A673 (cell line): ENCODE data around the gene TOR2A. TPM values are rescaled to one million over a fixed set of nuclear protein-coding genes. Genes with fewer than 3 reads are reported as not detected.

ENCODE experiments used
- BruUV-seq: library from RNA; stranded (reverse); fragments of 400-500 nt; replicated peaks from 2 replicates; lab custom pipeline; 2021; lab: Mats Ljungman, UMichigan
- CTCF ChIA-PET: fragments of 300-600 bp; sonication (Branson Sonifier 250); formaldehyde crosslinking; loops from one replicate; lab custom pipeline; 2022; ENCODE audit warnings: antibody characterized with exemption; lab: Charles Lee
- POLR2A ChIA-PET: fragments of 300-600 bp; sonication (Branson Sonifier 250); formaldehyde crosslinking; loops from one replicate; lab custom pipeline; 2022; ENCODE audit warnings: antibody characterized with exemption; ENCODE audit not compliant: low non-redundant PET; lab: Charles Lee
- DNase-seq: peaks from one replicate; pipeline ENCODE4 v3.0.0-alpha.2; 2015; ENCODE audit warnings: low spot score
- H3K27ac ChIP-seq: fragments of 200-600 bp; sonication (generic); 2 replicates; pipeline ENCODE4 v1.5.1; 2016; ENCODE audit warnings: mixed run types, low read depth, mild to moderate bottlenecking, mixed read lengths, antibody characterized with exemption, low read length; ENCODE audit not compliant: poor library complexity, severe bottlenecking
- H3K27me3 ChIP-seq: fragments of 200-600 bp; sonication (generic); replicated peaks from 2 replicates; pipeline ENCODE4 v1.6.1; 2017; ENCODE audit warnings: mixed run types, low read depth, mild to moderate bottlenecking, mixed read lengths, antibody characterized with exemption, low read length; ENCODE audit not compliant: insufficient read depth, poor library complexity
- H3K36me3 ChIP-seq: fragments of 200-600 bp; sonication (generic); 2 replicates; pipeline ENCODE4 v1.6.1; 2016; ENCODE audit warnings: mixed run types, mild to moderate bottlenecking, mixed read lengths, antibody characterized with exemption, low read length; ENCODE audit not compliant: insufficient read depth, poor library complexity, severe bottlenecking
- H3K4me1 ChIP-seq: fragments of 200-600 bp; sonication (generic); 2 replicates; pipeline ENCODE4 v1.6.1; 2017; ENCODE audit warnings: mixed run types, mild to moderate bottlenecking, mixed read lengths, antibody characterized with exemption, low read length; ENCODE audit not compliant: insufficient read depth, poor library complexity, severe bottlenecking
- H3K4me3 ChIP-seq: fragments of 200-600 bp; sonication (generic); 2 replicates; pipeline ENCODE4 v1.5.1; 2016; ENCODE audit warnings: low read depth, mixed run types, mild to moderate bottlenecking, mixed read lengths, low read length; ENCODE audit not compliant: poor library complexity, severe bottlenecking
- H3K9me3 ChIP-seq: fragments of 200-600 bp; sonication (generic); 2 replicates; pipeline ENCODE4 v1.6.1; 2016; ENCODE audit warnings: mixed run types, low read depth, mild to moderate bottlenecking, mixed read lengths, antibody characterized with exemption, low read length; ENCODE audit not compliant: poor library complexity, severe bottlenecking
- EZH2 ChIP-seq: fragments of 200-600 bp; sonication (generic); IDR thresholded peaks from 2 replicates; pipeline ENCODE4 v1.6.1; 2017; ENCODE audit warnings: borderline replicate concordance, low read depth, mild to moderate bottlenecking, mixed read lengths, antibody characterized with exemption, low read length; ENCODE audit not compliant: poor library complexity, severe bottlenecking
- intact Hi-C: fragments of 100-400 bp; cut with micrococcal nuclease; formaldehyde crosslinking; loops from one replicate; pipeline ENCODE4 v1.10.0; 2022; ENCODE audit not compliant: unreplicated experiment
- total RNA-seq: library from RNA; stranded (reverse); gene quantifications from 2 replicates; pipeline ENCODE4 v1.2.3, GENCODE V29; 2021
- TF ChIP-seq, protein P1 (sequence below): fragments of 300-800, 200-600 bp; sonication (generic); conservative IDR thresholded peaks from 2 replicates; pipeline ENCODE4 v1.5.1; 2017; ENCODE audit warnings: low read depth, mild to moderate bottlenecking, antibody characterized with exemption, low read length, moderate library complexity, mixed read lengths

Gene TOR2A
- total RNA-seq, 1 experiment from 2014 or later = 9.2 TPM

DNA sequence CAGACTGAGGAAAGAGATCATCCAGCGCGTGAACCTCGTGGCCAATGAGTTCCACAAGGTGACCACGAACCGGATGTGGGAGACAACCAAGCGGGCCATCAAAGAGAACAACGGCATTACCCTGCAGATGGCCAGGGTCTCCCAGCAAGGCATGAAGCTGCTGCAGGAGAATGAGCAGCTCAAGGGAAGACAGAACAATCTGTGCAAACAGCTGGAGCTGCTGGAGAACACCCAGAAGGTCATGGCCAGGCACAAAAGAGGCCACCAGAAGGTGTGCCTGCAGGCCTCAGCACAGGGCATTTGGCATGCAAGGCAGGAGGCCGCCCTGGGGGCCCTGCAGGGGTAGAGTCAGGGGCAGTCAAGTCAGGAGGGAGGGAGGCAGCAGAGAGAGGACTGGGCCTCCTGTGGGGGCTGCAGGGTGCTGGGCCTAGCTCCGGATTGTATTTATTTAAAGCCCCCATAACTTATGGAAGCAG is 23.8 kb downstream of the TOR2A start:
- no peaks in the 10 kb centered on the region for H3K36me3 ChIP-seq
- BruUV-seq = no TSS peak
- intact Hi-C loops = no loop called here
- H3K4me3 ChIP-seq = no peak overlapping the region
- H3K27ac ChIP-seq = no peak overlapping the region
- no peaks in the 10 kb centered on the region for H3K27me3 ChIP-seq
- H3K4me1 ChIP-seq = no peaks in the 10 kb centered on the region
- H3K9me3 ChIP-seq = no peaks in the 10 kb centered on the region
- ChIA-PET POLR2A (no interaction called here), CTCF (interaction anchor here (0.5 kb wide), 1 partner anchor 206 kb away, joined by 8 read pairs; the partner anchor contains the start of gene ST6GALNAC4)
- TF ChIP-seq, protein P1, sequence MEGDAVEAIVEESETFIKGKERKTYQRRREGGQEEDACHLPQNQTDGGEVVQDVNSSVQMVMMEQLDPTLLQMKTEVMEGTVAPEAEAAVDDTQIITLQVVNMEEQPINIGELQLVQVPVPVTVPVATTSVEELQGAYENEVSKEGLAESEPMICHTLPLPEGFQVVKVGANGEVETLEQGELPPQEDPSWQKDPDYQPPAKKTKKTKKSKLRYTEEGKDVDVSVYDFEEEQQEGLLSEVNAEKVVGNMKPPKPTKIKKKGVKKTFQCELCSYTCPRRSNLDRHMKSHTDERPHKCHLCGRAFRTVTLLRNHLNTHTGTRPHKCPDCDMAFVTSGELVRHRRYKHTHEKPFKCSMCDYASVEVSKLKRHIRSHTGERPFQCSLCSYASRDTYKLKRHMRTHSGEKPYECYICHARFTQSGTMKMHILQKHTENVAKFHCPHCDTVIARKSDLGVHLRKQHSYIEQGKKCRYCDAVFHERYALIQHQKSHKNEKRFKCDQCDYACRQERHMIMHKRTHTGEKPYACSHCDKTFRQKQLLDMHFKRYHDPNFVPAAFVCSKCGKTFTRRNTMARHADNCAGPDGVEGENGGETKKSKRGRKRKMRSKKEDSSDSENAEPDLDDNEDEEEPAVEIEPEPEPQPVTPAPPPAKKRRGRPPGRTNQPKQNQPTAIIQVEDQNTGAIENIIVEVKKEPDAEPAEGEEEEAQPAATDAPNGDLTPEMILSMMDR = no peak
- no peak for TF ChIP-seq EZH2
- DNase-seq = no peak

DNA sequence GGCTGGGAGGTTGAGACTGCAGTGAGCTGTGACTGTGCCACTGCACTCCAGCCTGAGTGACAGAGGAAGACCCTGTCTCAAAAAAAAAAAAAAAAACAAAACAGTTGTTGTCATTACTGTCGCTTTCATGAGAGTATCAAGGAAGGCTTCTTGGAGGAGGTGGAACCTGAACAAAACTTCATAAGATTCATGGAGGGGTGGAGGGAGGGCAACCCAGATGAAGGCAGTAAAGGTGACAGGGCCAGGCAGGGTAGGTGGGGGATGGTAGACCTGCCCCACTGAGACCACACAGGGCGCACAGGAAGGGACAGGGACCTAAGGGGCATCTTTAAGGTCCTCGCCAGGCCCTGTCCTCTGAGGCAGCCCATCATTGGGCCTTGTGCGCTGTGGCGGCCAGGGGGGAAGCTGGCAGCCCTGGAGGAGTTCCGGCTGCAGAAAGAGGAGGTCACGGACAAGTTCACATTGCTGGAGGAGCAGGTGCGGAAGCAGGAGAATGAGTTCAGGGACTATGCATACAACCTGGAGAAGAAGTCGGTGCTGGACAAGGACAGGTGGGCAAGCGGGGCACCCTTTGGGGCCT is 24.8 kb downstream of the TOR2A start:
- no peak for DNase-seq
- CTCF ChIA-PET = no interaction called here
- POLR2A ChIA-PET = no interaction called here
- Histone ChIP-seq H3K4me3 (no peak overlapping the region), H3K4me1 (no peaks in the 10 kb centered on the region), H3K36me3 (no peaks in the 10 kb centered on the region), H3K9me3 (no peaks in the 10 kb centered on the region), H3K27ac (no peak overlapping the region), H3K27me3 (no peaks in the 10 kb centered on the region)
- intact Hi-C loops = no loop called here
- BruUV-seq = no TSS peak
- TF ChIP-seq EZH2 = no peak
- TF ChIP-seq, protein P1 = no peak

DNA sequence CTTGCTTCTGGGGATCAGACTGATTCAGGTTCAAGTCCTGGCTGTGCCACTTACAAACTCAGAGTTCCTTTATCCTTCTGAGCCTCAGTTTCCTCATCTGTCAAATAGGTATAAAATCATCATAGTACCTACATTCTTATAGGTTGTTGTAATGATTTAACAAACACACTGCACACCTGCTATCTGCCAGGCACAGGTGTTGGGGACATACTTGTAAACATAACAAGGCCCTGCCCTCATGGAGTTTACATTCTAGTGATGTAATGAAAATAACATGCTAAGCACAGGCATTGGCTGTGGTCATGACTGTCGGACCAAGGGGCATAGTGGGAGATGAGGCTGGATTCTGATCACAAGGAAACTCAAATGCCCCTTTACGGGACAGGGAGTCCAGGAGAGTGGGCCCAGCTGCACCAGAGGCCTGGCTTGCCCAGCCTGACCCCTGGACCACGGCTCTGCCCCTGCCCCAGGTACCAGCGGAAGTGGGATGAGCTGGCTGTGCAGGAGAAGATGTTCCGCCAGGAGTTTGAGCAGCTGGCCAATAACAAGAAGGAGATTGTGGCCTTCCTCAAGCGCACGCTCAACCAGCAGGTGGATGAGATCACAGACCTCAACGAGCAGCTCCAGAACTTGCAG is 26.0 kb downstream of the TOR2A start:
- CTCF ChIA-PET = no interaction called here
- no peak for TF ChIP-seq EZH2
- TF ChIP-seq, protein P1 = no peak

More for the DNA sequence above, 26.0 kb downstream of the TOR2A start:
- no peaks in the 10 kb centered on the region for H3K4me1 ChIP-seq
- no peak overlapping the region for H3K27ac ChIP-seq
- H3K9me3 ChIP-seq = no peaks in the 10 kb centered on the region
- H3K4me3 ChIP-seq = no peak overlapping the region
- no peak for DNase-seq
- BruUV-seq = no TSS peak
- intact Hi-C loops = no loop called here
- POLR2A ChIA-PET = interaction anchor here (0.6 kb wide), 1 partner anchor 688 kb away, joined by 7 read pairs; no protein-coding TSS in a partner anchor
- no peaks in the 10 kb centered on the region for H3K36me3 ChIP-seq
- no peaks in the 10 kb centered on the region for H3K27me3 ChIP-seq
